ENCODE data around the gene OCIAD2. TPM values are rescaled to one million over a fixed set of nuclear protein-coding genes. Genes with fewer than 3 reads are reported as not detected.

OCIAD2 gene, protein sequence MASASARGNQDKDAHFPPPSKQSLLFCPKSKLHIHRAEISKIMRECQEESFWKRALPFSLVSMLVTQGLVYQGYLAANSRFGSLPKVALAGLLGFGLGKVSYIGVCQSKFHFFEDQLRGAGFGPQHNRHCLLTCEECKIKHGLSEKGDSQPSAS
- total RNA-seq = 30.2 TPM

DNA sequence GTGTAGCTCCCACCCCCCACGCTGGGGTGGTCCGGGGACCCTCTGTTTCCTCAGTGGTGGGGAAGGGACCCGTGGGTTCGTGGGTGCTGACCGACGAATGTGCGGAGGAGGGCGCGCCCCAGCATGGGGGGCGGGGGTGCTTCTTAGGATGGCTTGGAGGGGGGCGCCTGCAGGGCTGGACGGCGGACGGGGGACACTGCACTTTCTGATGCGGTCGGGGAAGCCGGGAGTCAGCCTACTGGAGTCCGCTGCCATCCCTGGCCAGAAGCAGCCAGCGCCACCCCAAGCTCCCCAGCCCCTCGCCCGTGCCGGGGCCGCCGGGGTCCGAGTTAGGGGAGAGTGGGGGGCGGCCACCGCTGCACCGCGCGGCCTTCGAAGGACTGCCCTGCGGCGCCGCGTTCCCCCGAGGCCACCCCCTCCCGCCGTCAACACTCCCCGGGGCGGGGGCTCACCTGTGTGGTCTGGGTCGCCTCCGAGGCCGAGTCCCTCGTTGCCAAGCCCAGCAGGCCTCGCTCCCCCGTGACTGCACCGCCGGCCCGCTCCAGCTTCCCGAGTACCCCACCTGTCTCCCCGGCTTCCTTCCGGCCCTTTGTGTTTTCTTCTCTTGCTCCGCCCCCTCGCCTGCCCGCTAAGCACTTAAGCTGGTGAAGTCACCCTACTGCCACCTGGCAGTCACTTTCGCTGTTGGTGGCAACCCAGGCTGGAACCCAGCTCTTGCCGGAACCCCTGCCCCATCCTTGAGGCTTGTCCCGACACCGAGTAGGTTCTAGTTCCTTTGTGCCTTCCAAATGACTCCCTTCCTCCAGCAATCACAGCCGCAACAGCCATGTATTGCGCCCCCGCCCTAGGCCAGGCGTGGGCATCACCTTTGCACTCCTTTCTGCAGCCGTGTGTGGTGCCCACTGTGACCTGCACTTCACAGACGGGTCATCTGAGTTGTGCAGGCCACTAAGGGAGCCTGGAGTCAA lies at the start of gene OCIAD2:
TSS of gene OCIAD2 (minus strand) at position 569 of the 968 bp plus-strand sequence. CDS start 2,225 bp downstream, outside the sequence.

Small RNA genes lying within 50 kb of the gene (small RNA-seq; reads per million reads assigned to genes)
- gene AC020593.1 (not detected), gene RNU6-158P (not detected)

Other genes with a start within 250 kb of the OCIAD2 start
- gene FRYL, start 126.5 kb downstream of the OCIAD2 start, total RNA-seq = 78.4 TPM
- 177 TPM for gene OCIAD1, start 75.7 kb downstream of the OCIAD2 start, total RNA-seq
- gene CWH43, start 79.5 kb upstream of the OCIAD2 start, total RNA-seq = 0.23 TPM

All from diencephalon (tissue), 1 donor.